H1 (cell line): Measurements from ENCODE around the gene NAGLU. TPM values are rescaled to one million over a fixed set of nuclear protein-coding genes. Genes with fewer than 3 reads are reported as not detected.

Source experiments
- CTCF ChIA-PET: fragments of 300-600 bp; sonication (Branson Sonifier 250); formaldehyde crosslinking; loops from one replicate; lab custom pipeline; 2021; ENCODE audit not compliant: partially characterized antibody; lab: Charles Lee
- POLR2A ChIA-PET: fragments of 300-600 bp; sonication (Branson Sonifier 250); formaldehyde crosslinking; loops from one replicate; lab custom pipeline; 2021; ENCODE audit warnings: inconsistent platforms; ENCODE audit not compliant: partially characterized antibody; lab: Charles Lee
- DNase-seq, 2 experiments: peaks; one replicate each; pipeline versions ENCODE4 v3.0.0 to v3.0.0-alpha.2; 2010 to 2022; ENCODE audit warnings: low spot score in 2 of 2, low read depth in 1 of 2, mixed read lengths in 1 of 2
- FAIRE-seq: peaks from 2 replicates; lab custom pipeline; 2011; peaks lifted over from hg19 to GRCh38; lab: Jason Lieb, UNC
- H2AFZ ChIP-seq: 2 replicates; pipeline ENCODE4 v1.8.1; 2012; ENCODE audit warnings: low read length, inconsistent platforms
- H2AK5ac ChIP-seq: 2 replicates; pipeline ENCODE4 v1.6.1; 2013; ENCODE audit warnings: low read depth, low read length
- H2BK120ac ChIP-seq: replicated peaks from 2 replicates; pipeline ENCODE3; 2013; ENCODE audit warnings: low read depth, low read length, inconsistent platforms
- H2BK12ac ChIP-seq: 2 replicates; pipeline ENCODE4 v1.6.1; 2013; ENCODE audit warnings: low read depth, low read length
- H2BK15ac ChIP-seq: 2 replicates; pipeline ENCODE4 v1.6.1; 2013; ENCODE audit warnings: low read length
- H2BK20ac ChIP-seq: 2 replicates; pipeline ENCODE4 v1.6.1; 2013; ENCODE audit warnings: low read length
- H2BK5ac ChIP-seq: 2 replicates; pipeline ENCODE4 v1.6.1; 2013; ENCODE audit warnings: low read depth, low read length
- H3K14ac ChIP-seq: 2 replicates; pipeline ENCODE4 v1.6.1; 2013; ENCODE audit warnings: inconsistent platforms; ENCODE audit not compliant: insufficient read length
- H3K18ac ChIP-seq: 2 replicates; pipeline ENCODE4 v1.6.1; 2013; ENCODE audit warnings: low read length; ENCODE audit errors: extremely low read depth
- H3K23ac ChIP-seq: 2 replicates; pipeline ENCODE4 v1.6.1; 2013; ENCODE audit warnings: inconsistent platforms; ENCODE audit not compliant: insufficient read length
- H3K23me2 ChIP-seq: 2 replicates; pipeline ENCODE4 v1.6.1; 2013; ENCODE audit warnings: low read depth, low read length
- H3K27ac ChIP-seq: 2 replicates; pipeline ENCODE4 v1.6.1; 2011; ENCODE audit warnings: low read depth, low read length, inconsistent platforms
- H3K27me3 ChIP-seq, 4 experiments: replicated peaks in 1 of 4; 1 replicate in 1 of 4; 2 replicates in 3 of 4; pipeline versions ENCODE4 v1.6.1 to v1.8.1; 2011 to 2013; ENCODE audit warnings: low read length in 3 of 4, mild to moderate bottlenecking in 3 of 4, inconsistent platforms in 2 of 4, mixed read lengths in 2 of 4, moderate library complexity in 1 of 4; ENCODE audit not compliant: control insufficient read depth in 3 of 4, insufficient read depth in 3 of 4; ENCODE audit errors: extremely low read depth in 1 of 4
- H3K36me3 ChIP-seq, 4 experiments: 2 replicates each; pipeline versions ENCODE4 v1.6.1 to v1.8.1; 2011 to 2013; ENCODE audit warnings: mild to moderate bottlenecking in 4 of 4, low read length in 3 of 4, moderate library complexity in 2 of 4, control low read depth in 1 of 4, inconsistent platforms in 1 of 4; ENCODE audit not compliant: insufficient read depth in 4 of 4, control insufficient read depth in 2 of 4
- H3K4ac ChIP-seq: replicated peaks from 2 replicates; pipeline ENCODE3; 2013; ENCODE audit warnings: low read length, low read depth, mixed read lengths, inconsistent platforms; ENCODE audit not compliant: insufficient read length
- H3K4me1 ChIP-seq, 4 experiments: replicated peaks in 1 of 4; 1 replicate in 1 of 4; 2 replicates in 3 of 4; pipeline versions ENCODE4 v1.6.1 to v1.8.1; 2011 to 2013; ENCODE audit warnings: low read length in 3 of 4, inconsistent platforms in 2 of 4, mixed read lengths in 1 of 4; ENCODE audit not compliant: insufficient read depth in 4 of 4, control insufficient read depth in 3 of 4
- H3K4me2 ChIP-seq, 2 experiments: 2 replicates each; pipeline versions ENCODE4 v1.6.1 to v1.8.1; 2011 to 2013; ENCODE audit warnings: low read depth in 2 of 2, low read length in 2 of 2, control low read depth in 1 of 2, inconsistent platforms in 1 of 2, mild to moderate bottlenecking in 1 of 2; ENCODE audit not compliant: insufficient read depth in 1 of 2
- H3K4me3 ChIP-seq, 4 experiments: fragments of 200-600, 300-600 bp in 1 of 4; sonication (generic), shearing (Covaris generic), sonication (Bioruptor Twin) in 1 of 4; 2 replicates each; pipeline versions ENCODE4 v1.5.1 to v1.8.1; 2011 to 2016; ENCODE audit warnings: low read length in 4 of 4, low read depth in 3 of 4, control low read depth in 2 of 4, inconsistent platforms in 2 of 4, mild to moderate bottlenecking in 2 of 4, mixed read lengths in 1 of 4, moderate library complexity in 1 of 4; ENCODE audit not compliant: insufficient read depth in 2 of 4; ENCODE audit errors: extremely low read depth in 1 of 4
- H3K56ac ChIP-seq: replicated peaks from 2 replicates; pipeline ENCODE3; 2013; ENCODE audit warnings: low read depth, mild to moderate bottlenecking, mixed read lengths, low read length, inconsistent platforms; ENCODE audit not compliant: insufficient read length
- H3K79me1 ChIP-seq: 2 replicates; pipeline ENCODE4 v1.6.1; 2013; ENCODE audit warnings: low read depth, low read length, control low read depth
- H3K79me2 ChIP-seq, 2 experiments: 2 replicates each; pipeline versions ENCODE4 v1.6.1 to v1.8.1; 2012 to 2013; ENCODE audit warnings: low read length in 2 of 2, mild to moderate bottlenecking in 2 of 2, inconsistent platforms in 1 of 2; ENCODE audit not compliant: insufficient read depth in 2 of 2, control insufficient read depth in 1 of 2
- H3K9ac ChIP-seq, 4 experiments: replicated peaks in 1 of 4; 1 replicate in 1 of 4; 2 replicates in 3 of 4; pipeline versions ENCODE4 v1.6.1 to v1.8.1; 2011 to 2013; ENCODE audit warnings: low read depth in 3 of 4, low read length in 3 of 4, control low read depth in 2 of 4, mild to moderate bottlenecking in 2 of 4, moderate library complexity in 2 of 4, inconsistent platforms in 1 of 4; ENCODE audit errors: extremely low read depth in 1 of 4
- H3K9me3 ChIP-seq, 2 experiments: 2 replicates each; pipeline versions ENCODE4 v1.6.1 to v1.8.1; 2012 to 2013; ENCODE audit warnings: mild to moderate bottlenecking in 2 of 2, moderate library complexity in 2 of 2, control low read depth in 1 of 2, inconsistent platforms in 1 of 2, low read depth in 1 of 2, low read length in 1 of 2, mixed read lengths in 1 of 2; ENCODE audit not compliant: insufficient read depth in 2 of 2
- H4K20me1 ChIP-seq, 2 experiments: replicated peaks in 1 of 2; 2 replicates each; pipeline versions ENCODE3 to v1.8.1; 2011 to 2013; ENCODE audit warnings: inconsistent platforms in 2 of 2, low read length in 2 of 2, mild to moderate bottlenecking in 1 of 2; ENCODE audit not compliant: insufficient read depth in 2 of 2, control insufficient read depth in 1 of 2
- H4K5ac ChIP-seq: 2 replicates; pipeline ENCODE4 v1.6.1; 2013; ENCODE audit warnings: low read length, low read depth, mixed read lengths, inconsistent platforms; ENCODE audit not compliant: insufficient read length
- H4K8ac ChIP-seq: 2 replicates; pipeline ENCODE4 v1.8.0; 2013; ENCODE audit warnings: mild to moderate bottlenecking, moderate library complexity, low read length, inconsistent platforms; ENCODE audit not compliant: insufficient read depth; ENCODE audit errors: extremely low read depth
- H4K91ac ChIP-seq: replicated peaks from 2 replicates; pipeline ENCODE3; 2013; ENCODE audit warnings: low read length, mixed read lengths, inconsistent platforms; ENCODE audit not compliant: insufficient read length
- ASH2L ChIP-seq: fragments of 200-600, 300-600 bp; sonication (generic); IDR thresholded peaks from one replicate; pipeline ENCODE4 v1.7.1; 2017; ENCODE audit warnings: low read length
- BRCA1 ChIP-seq: IDR thresholded peaks from 2 replicates; pipeline ENCODE4 v1.6.1; 2012; ENCODE audit warnings: low read depth, low read length, improper control_type of control experiment
- CBX8 ChIP-seq: fragments of 300-800, 300-1000 bp; sonication (generic); IDR thresholded peaks from 2 replicates; pipeline ENCODE4 v1.7.1; 2016; ENCODE audit warnings: low read depth, low read length, borderline replicate concordance
- CHD1 ChIP-seq: IDR thresholded peaks from 2 replicates; pipeline ENCODE4 v1.6.1; 2012; ENCODE audit warnings: low read depth, low read length, improper control_type of control experiment
- EGR1 ChIP-seq: IDR thresholded peaks from 2 replicates; pipeline ENCODE4 v1.6.1; 2011; ENCODE audit warnings: low read depth, low read length, borderline replicate concordance
- USF2 ChIP-seq: IDR thresholded peaks from 2 replicates; pipeline ENCODE4 v1.6.1; 2011; ENCODE audit warnings: low read length, improper control_type of control experiment
- WGBS, 2 experiments: shearing (Covaris generic) in 1 of 2; methylation state at CpG; one replicate each; pipeline versions ENCODE4 v1.1.6 to v1.1.7; 2013 to 2015; ENCODE audit warnings: low lambda C conversion rate in 2 of 2, mixed read lengths in 2 of 2, inconsistent platforms in 1 of 2, low coverage in 1 of 2, missing lambda C conversion rate in 1 of 2; ENCODE audit not compliant: insufficient replicate concordance in 2 of 2, insufficient coverage in 1 of 2, insufficient read length in 1 of 2; ENCODE audit errors: extremely low coverage in 1 of 2, missing lambda C conversion rate in 1 of 2; 5-methylcytosine and 5-hydroxymethylcytosine counted together
- polyA plus RNA-seq, 7 experiments: library from polyadenylated mRNA; depleted of rRNA in 3 of 7; stranded (reverse) in 5 of 7; unstranded in 2 of 7; fragments of >200 nt in 5 of 7; fragments of 200-250 nt in 2 of 7; gene quantifications; 1 replicate in 5 of 7; 2 replicates in 1 of 7; 4 replicates in 1 of 7; pipeline versions ENCODE4 v1.2.1 to v1.2.3, GENCODE V29; 2011 to 2013; ENCODE audit warnings: missing spikeins in 2 of 7, mixed read lengths in 2 of 7
- total RNA-seq: library from RNA; stranded (reverse); fragmentation: NEBNext Ultra II Directional; extraction: Animal tissue kit (Norgen Biotek cat#: 25700); gene quantifications from 2 replicates; pipeline ENCODE4 v1.2.1, GENCODE V29; 2021

Gene NAGLU
- total and polyA plus RNA-seq, 2 of the 8 experiments (the other 6 are each of a cell fraction or from before 2014, with no cell fraction given), result 21.3 to 21.6 TPM

- Histone ChIP-seq H3K9ac (no peak overlapping the region), H3K18ac (no peak overlapping the region), H2AFZ (no peak overlapping the region), H2BK120ac (no peak overlapping the region), H4K8ac (no peak overlapping the region), H2BK20ac (no peak overlapping the region), H3K79me2 (no peaks in the 10 kb centered on the region), H3K9me3 (no peaks in the 10 kb centered on the region), H4K91ac (no peak overlapping the region), H2BK12ac (no peak overlapping the region), H3K27me3 (no peaks in the 10 kb centered on the region), H2BK5ac (no peak overlapping the region), H4K5ac (no peak overlapping the region), H2BK15ac (no peak overlapping the region), H3K23me2 (no peaks in the 10 kb centered on the region), H3K36me3 (peaks cover 6 to 33% (median 16%) of the 10 kb centered on the region in 4 experiments; a peak in 6 of 8 replicates), H2AK5ac (no peak overlapping the region), H4K20me1 (no peaks in the 10 kb centered on the region), H3K4ac (no peak overlapping the region), H3K4me2 (no peak overlapping the region), H3K56ac (no peak overlapping the region), H3K79me1 (no peaks in the 10 kb centered on the region), H3K14ac (no peak overlapping the region), H3K4me3 (no peak overlapping the region), H3K4me1 (no peaks in the 10 kb centered on the region), H3K27ac (no peak overlapping the region), H3K23ac (no peak overlapping the region)
- FAIRE-seq, result no peak
- POLR2A ChIA-PET, result interaction anchor here (1.4 kb wide), 1 partner anchor 12 kb away, joined by 4 read pairs; no protein-coding TSS in a partner anchor
- no peak for DNase-seq
- CTCF ChIA-PET, result interaction anchor here (0.6 to 0.8 kb wide), 3 partner anchors 14 to 1447 kb away, joined by 4 read pairs; no protein-coding TSS in a partner anchor
- WGBS, 2 experiments, result 94% methylated on average over 5 of the region's 5 CpGs; no CpG with 5 or more reads in 1 of the 2 experiments
- TF ChIP-seq BRCA1 (no peak), CBX8 (no peak), CHD1 (no peak), USF2 (no peak), EGR1 (no peak), ASH2L (no peak)
Measured at GRCh38 chr17:42502091-42502490, 34.0 kb upstream of the NAGLU start.
